SK-N-SH (cell line): ENCODE measurements around the gene SLC35G2.

ENCODE experiments used
- CTCF ChIP-seq: fragments of 200-600 bp; sonication (generic); IDR thresholded peaks from 2 replicates; pipeline ENCODE4 v1.6.1; 2017; ENCODE audit warnings: antibody characterized with exemption, mild to moderate bottlenecking, moderate library complexity
- ELF1 ChIP-seq: IDR thresholded peaks from 2 replicates; pipeline ENCODE4 v1.4.0; 2012
- EP300 ChIP-seq, 2 experiments: IDR thresholded peaks; 2 replicates each; pipeline versions ENCODE4 v1.4.0 to v1.6.1; 2012; ENCODE audit warnings: borderline replicate concordance in 1 of 2, low read depth in 1 of 2, low read length in 1 of 2
- IRF3 ChIP-seq: fragments of 150-350 bp; IDR thresholded peaks from 2 replicates; pipeline ENCODE4 v1.6.1; 2016; ENCODE audit warnings: mild to moderate bottlenecking, low read depth, low read length
- RAD21 ChIP-seq: IDR thresholded peaks from 2 replicates; pipeline ENCODE4 v1.6.1; 2012; ENCODE audit warnings: mild to moderate bottlenecking, low read length
- TAF1 ChIP-seq: IDR thresholded peaks from 2 replicates; pipeline ENCODE4 v1.6.1; 2012; ENCODE audit warnings: low read depth, mild to moderate bottlenecking, low read length, moderate library complexity, borderline replicate concordance
- ZBTB33 ChIP-seq: IDR thresholded peaks from 2 replicates; pipeline ENCODE4 v1.4.0; 2012; ENCODE audit warnings: low read depth, borderline replicate concordance

- TF ChIP-seq RAD21 (no peak), ELF1 (no peak), CTCF (no peak), EP300 (IDR thresholded peaks at IDR 0.05; ENCODE audit: borderline replicate concordance in 1 of 2, low read depth in 1 of 2, low read length in 1 of 2) (no peak), ZBTB33 (no peak), TAF1 (no peak), IRF3 (no peak)
Measured at GRCh38 chr3:136772709-136773108, 46.2 kb upstream of the SLC35G2 start.
